Measurements from ENCODE around the gene HNRNPLL.

DNA sequence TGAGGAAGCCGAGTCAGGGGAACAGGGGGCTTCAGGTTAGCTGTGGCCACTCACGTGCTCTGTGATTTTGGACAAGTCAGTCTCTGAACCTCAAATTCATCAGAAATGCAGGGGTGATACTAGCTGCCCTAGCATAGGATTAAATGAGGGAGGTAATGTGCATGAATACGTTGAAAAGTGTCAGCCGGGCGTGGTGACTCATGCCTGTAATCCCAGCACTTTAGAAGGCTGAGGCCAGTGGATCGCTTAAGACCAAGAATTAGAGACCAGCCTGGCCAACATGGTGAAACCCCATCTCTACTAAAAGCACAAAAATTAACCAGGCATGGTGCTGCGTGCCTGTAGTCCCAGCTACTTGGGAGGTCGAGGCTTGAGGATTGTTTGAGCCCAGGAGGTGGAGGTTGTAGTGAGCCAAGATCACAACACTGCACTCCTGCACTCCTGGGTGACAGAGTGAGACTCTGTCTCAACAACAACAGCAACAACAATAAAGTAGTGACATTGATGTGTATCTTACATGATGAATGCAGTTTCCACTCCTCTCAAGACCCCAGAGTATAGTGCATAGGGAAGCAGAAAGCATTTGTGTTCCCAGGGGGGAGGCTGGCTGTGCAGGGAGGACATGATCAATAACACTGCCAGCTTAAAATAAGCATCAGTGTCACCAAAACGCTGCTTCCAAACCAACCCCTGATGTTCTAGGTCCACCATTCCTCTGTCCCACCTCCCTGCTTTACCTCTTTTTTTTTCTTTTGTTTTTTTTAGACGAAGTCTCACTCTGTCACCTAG, 68.8 kb downstream of the HNRNPLL start:
- TF ChIP-seq, protein P1, sequence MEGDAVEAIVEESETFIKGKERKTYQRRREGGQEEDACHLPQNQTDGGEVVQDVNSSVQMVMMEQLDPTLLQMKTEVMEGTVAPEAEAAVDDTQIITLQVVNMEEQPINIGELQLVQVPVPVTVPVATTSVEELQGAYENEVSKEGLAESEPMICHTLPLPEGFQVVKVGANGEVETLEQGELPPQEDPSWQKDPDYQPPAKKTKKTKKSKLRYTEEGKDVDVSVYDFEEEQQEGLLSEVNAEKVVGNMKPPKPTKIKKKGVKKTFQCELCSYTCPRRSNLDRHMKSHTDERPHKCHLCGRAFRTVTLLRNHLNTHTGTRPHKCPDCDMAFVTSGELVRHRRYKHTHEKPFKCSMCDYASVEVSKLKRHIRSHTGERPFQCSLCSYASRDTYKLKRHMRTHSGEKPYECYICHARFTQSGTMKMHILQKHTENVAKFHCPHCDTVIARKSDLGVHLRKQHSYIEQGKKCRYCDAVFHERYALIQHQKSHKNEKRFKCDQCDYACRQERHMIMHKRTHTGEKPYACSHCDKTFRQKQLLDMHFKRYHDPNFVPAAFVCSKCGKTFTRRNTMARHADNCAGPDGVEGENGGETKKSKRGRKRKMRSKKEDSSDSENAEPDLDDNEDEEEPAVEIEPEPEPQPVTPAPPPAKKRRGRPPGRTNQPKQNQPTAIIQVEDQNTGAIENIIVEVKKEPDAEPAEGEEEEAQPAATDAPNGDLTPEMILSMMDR (conservative IDR thresholded peaks at IDR 0.05 in 1 of 2, IDR thresholded peaks at IDR 0.05 in 1 of 2; ENCODE audit: extremely low read depth in 1 of 2, insufficient read depth in 1 of 2, low read depth in 1 of 2, low read length in 2 of 2) = no peak
- TF ChIP-seq EZH2 (IDR thresholded peaks at IDR 0.05; ENCODE audit: borderline replicate concordance, low read length) = no peak
